ENCODE results near the gene ZEB2. TPM values are rescaled to one million over a fixed set of nuclear protein-coding genes. Genes with fewer than 3 reads are reported as not detected.
A peak's percentile ranks its signal among the peaks of the same experiment; 100 is the strongest.

ZEB2 gene
- total RNA-seq, 1 experiment from 2014 or later: 29.4 TPM

- Histone ChIP-seq H2AFZ (ENCODE audit: low read length) (peak overlapping the region; percentile 47; the same call in 1 of the 2 replicates), H3K9me3 (ENCODE audit: low read length) (no peaks in the 10 kb centered on the region), H3K4me1 (ENCODE audit: low read length) (peaks cover 27% of the 10 kb centered on the region), H3K4me2 (ENCODE audit: low read depth, low read length, poor library complexity, severe bottlenecking) (peak overlapping the region; percentile 49), H3K36me3 (ENCODE audit: insufficient read depth, low read length) (no peaks in the 10 kb centered on the region), H3K27me3 (ENCODE audit: low read length) (no peaks in the 10 kb centered on the region), H3K79me2 (ENCODE audit: low read length) (no peaks in the 10 kb centered on the region), H3K27ac (ENCODE audit: low read length) (no peak overlapping the region), H3K9ac (ENCODE audit: low read length) (no peak overlapping the region), H3K4me3 (ENCODE audit: low read length) (no peak overlapping the region), H4K20me1 (ENCODE audit: insufficient read depth, low read depth, low read length) (no peaks in the 10 kb centered on the region), H3K9me2 (replicated peaks; ENCODE audit: insufficient read depth, low read length) (no peaks in the 10 kb centered on the region)
- no peak for DNase-seq
Measured at GRCh38 chr2:144357623-144358373, 162.1 kb downstream of the ZEB2 start.

GRCh38 chr2:144356402-144356801 is 163.5 kb downstream of the ZEB2 start:
- no peak overlapping the region for H3K4me3 ChIP-seq (ENCODE audit: low read length)
- H3K36me3 ChIP-seq (ENCODE audit: insufficient read depth, low read length): no peaks in the 10 kb centered on the region
- H3K9me2 ChIP-seq (replicated peaks; ENCODE audit: insufficient read depth, low read length): no peaks in the 10 kb centered on the region
- H3K4me2 ChIP-seq (ENCODE audit: low read depth, low read length, poor library complexity, severe bottlenecking): no peak overlapping the region
- H3K79me2 ChIP-seq (ENCODE audit: low read length): no peaks in the 10 kb centered on the region
- peak overlapping the region; percentile 64 for H2AFZ ChIP-seq (ENCODE audit: low read length)
- H3K4me1 ChIP-seq (ENCODE audit: low read length): peaks cover 27% of the 10 kb centered on the region
- no peak for DNase-seq
- H3K9ac ChIP-seq (ENCODE audit: low read length): no peak overlapping the region
- no peak overlapping the region for H3K27ac ChIP-seq (ENCODE audit: low read length)
- no peaks in the 10 kb centered on the region for H3K27me3 ChIP-seq (ENCODE audit: low read length)
- H4K20me1 ChIP-seq (ENCODE audit: insufficient read depth, low read depth, low read length): no peaks in the 10 kb centered on the region
- H3K9me3 ChIP-seq (ENCODE audit: low read length): no peaks in the 10 kb centered on the region

- Histone ChIP-seq H3K27ac (ENCODE audit: low read length) (no peak overlapping the region), H4K20me1 (ENCODE audit: insufficient read depth, low read depth, low read length) (no peaks in the 10 kb centered on the region), H3K36me3 (ENCODE audit: insufficient read depth, low read length) (no peaks in the 10 kb centered on the region), H3K9ac (ENCODE audit: low read length) (no peak overlapping the region), H3K79me2 (ENCODE audit: low read length) (no peaks in the 10 kb centered on the region), H3K4me3 (ENCODE audit: low read length) (no peak overlapping the region), H3K4me2 (ENCODE audit: low read depth, low read length, poor library complexity, severe bottlenecking) (no peak overlapping the region), H3K9me3 (ENCODE audit: low read length) (no peaks in the 10 kb centered on the region), H3K27me3 (ENCODE audit: low read length) (no peaks in the 10 kb centered on the region), H2AFZ (ENCODE audit: low read length) (no peak overlapping the region), H3K9me2 (replicated peaks; ENCODE audit: insufficient read depth, low read length) (no peaks in the 10 kb centered on the region), H3K4me1 (ENCODE audit: low read length) (peaks cover 27% of the 10 kb centered on the region)
- no peak for DNase-seq
Measured at GRCh38 chr2:144354953-144355352, 165.0 kb downstream of the ZEB2 start.

GRCh38 chr2:144351687-144352086 is 168.2 kb downstream of the ZEB2 start:
- H4K20me1 ChIP-seq (ENCODE audit: insufficient read depth, low read depth, low read length): no peaks in the 10 kb centered on the region
- no peak for DNase-seq
- no peak overlapping the region for H2AFZ ChIP-seq (ENCODE audit: low read length)
- H3K4me2 ChIP-seq (ENCODE audit: low read depth, low read length, poor library complexity, severe bottlenecking): no peak overlapping the region
- H3K27me3 ChIP-seq (ENCODE audit: low read length): no peaks in the 10 kb centered on the region
- no peak overlapping the region for H3K4me3 ChIP-seq (ENCODE audit: low read length)
- H3K27ac ChIP-seq (ENCODE audit: low read length): no peak overlapping the region
- no peaks in the 10 kb centered on the region for H3K9me2 ChIP-seq (replicated peaks; ENCODE audit: insufficient read depth, low read length)
- no peaks in the 10 kb centered on the region for H3K9me3 ChIP-seq (ENCODE audit: low read length)
- H3K79me2 ChIP-seq (ENCODE audit: low read length): no peaks in the 10 kb centered on the region
- no peak overlapping the region for H3K9ac ChIP-seq (ENCODE audit: low read length)
- no peaks in the 10 kb centered on the region for H3K36me3 ChIP-seq (ENCODE audit: insufficient read depth, low read length)
- peaks cover 4% of the 10 kb centered on the region for H3K4me1 ChIP-seq (ENCODE audit: low read length)

- Histone ChIP-seq H3K79me2 (ENCODE audit: low read length) (no peaks in the 10 kb centered on the region), H2AFZ (ENCODE audit: low read length) (no peak overlapping the region; the same call in 1 of the 2 replicates), H3K4me2 (ENCODE audit: low read depth, low read length, poor library complexity, severe bottlenecking) (no peak overlapping the region)
Measured at GRCh38 chr2:144350151-144350802, 169.6 kb downstream of the ZEB2 start.

GRCh38 chr2:144349674-144350073 is 170.2 kb downstream of the ZEB2 start:
- no peak for DNase-seq
- Histone ChIP-seq H3K9me2 (replicated peaks; ENCODE audit: insufficient read depth, low read length) (no peaks in the 10 kb centered on the region), H3K36me3 (ENCODE audit: insufficient read depth, low read length) (no peaks in the 10 kb centered on the region), H2AFZ (ENCODE audit: low read length) (no peak overlapping the region), H3K9me3 (ENCODE audit: low read length) (no peaks in the 10 kb centered on the region), H3K4me3 (ENCODE audit: low read length) (no peak overlapping the region), H3K4me1 (ENCODE audit: low read length) (no peaks in the 10 kb centered on the region), H4K20me1 (ENCODE audit: insufficient read depth, low read depth, low read length) (no peaks in the 10 kb centered on the region), H3K9ac (ENCODE audit: low read length) (no peak overlapping the region), H3K4me2 (ENCODE audit: low read depth, low read length, poor library complexity, severe bottlenecking) (no peak overlapping the region), H3K27ac (ENCODE audit: low read length) (no peak overlapping the region), H3K79me2 (ENCODE audit: low read length) (no peaks in the 10 kb centered on the region), H3K27me3 (ENCODE audit: low read length) (no peaks in the 10 kb centered on the region)

More at GRCh38 chr2:144350151-144350802, 169.6 kb downstream of the ZEB2 start:
- Histone ChIP-seq H3K4me3 (ENCODE audit: low read length) (no peak overlapping the region), H3K27ac (ENCODE audit: low read length) (no peak overlapping the region), H3K9me2 (replicated peaks; ENCODE audit: insufficient read depth, low read length) (no peaks in the 10 kb centered on the region), H4K20me1 (ENCODE audit: insufficient read depth, low read depth, low read length) (no peaks in the 10 kb centered on the region), H3K36me3 (ENCODE audit: insufficient read depth, low read length) (no peaks in the 10 kb centered on the region), H3K9me3 (ENCODE audit: low read length) (no peaks in the 10 kb centered on the region), H3K4me1 (ENCODE audit: low read length) (no peaks in the 10 kb centered on the region), H3K27me3 (ENCODE audit: low read length) (no peaks in the 10 kb centered on the region), H3K9ac (ENCODE audit: low read length) (no peak overlapping the region)
- DNase-seq: no peak

GRCh38 chr2:144348846-144349245 is 171.1 kb downstream of the ZEB2 start:
- H3K9me2 ChIP-seq (replicated peaks; ENCODE audit: insufficient read depth, low read length): no peaks in the 10 kb centered on the region
- no peaks in the 10 kb centered on the region for H3K4me1 ChIP-seq (ENCODE audit: low read length)
- H3K4me3 ChIP-seq (ENCODE audit: low read length): no peak overlapping the region
- no peaks in the 10 kb centered on the region for H3K79me2 ChIP-seq (ENCODE audit: low read length)
- no peaks in the 10 kb centered on the region for H3K27me3 ChIP-seq (ENCODE audit: low read length)
- H3K36me3 ChIP-seq (ENCODE audit: insufficient read depth, low read length): no peaks in the 10 kb centered on the region
- H3K9ac ChIP-seq (ENCODE audit: low read length): no peak overlapping the region
- no peak overlapping the region for H3K27ac ChIP-seq (ENCODE audit: low read length)
- H2AFZ ChIP-seq (ENCODE audit: low read length): no peak overlapping the region
- H3K9me3 ChIP-seq (ENCODE audit: low read length): no peaks in the 10 kb centered on the region
- DNase-seq: no peak
- no peaks in the 10 kb centered on the region for H4K20me1 ChIP-seq (ENCODE audit: insufficient read depth, low read depth, low read length)
- no peak overlapping the region for H3K4me2 ChIP-seq (ENCODE audit: low read depth, low read length, poor library complexity, severe bottlenecking)

GRCh38 chr2:144346229-144346628 is 173.7 kb downstream of the ZEB2 start:
- no peaks in the 10 kb centered on the region for H3K9me2 ChIP-seq (replicated peaks; ENCODE audit: insufficient read depth, low read length)
- no peaks in the 10 kb centered on the region for H3K4me1 ChIP-seq (ENCODE audit: low read length)
- no peaks in the 10 kb centered on the region for H3K79me2 ChIP-seq (ENCODE audit: low read length)
- no peak overlapping the region for H3K4me2 ChIP-seq (ENCODE audit: low read depth, low read length, poor library complexity, severe bottlenecking)
- DNase-seq: no peak
- no peaks in the 10 kb centered on the region for H4K20me1 ChIP-seq (ENCODE audit: insufficient read depth, low read depth, low read length)
- H2AFZ ChIP-seq (ENCODE audit: low read length): no peak overlapping the region
- no peaks in the 10 kb centered on the region for H3K36me3 ChIP-seq (ENCODE audit: insufficient read depth, low read length)
- no peaks in the 10 kb centered on the region for H3K9me3 ChIP-seq (ENCODE audit: low read length)
- no peak overlapping the region for H3K4me3 ChIP-seq (ENCODE audit: low read length)
- H3K9ac ChIP-seq (ENCODE audit: low read length): no peak overlapping the region
- no peaks in the 10 kb centered on the region for H3K27me3 ChIP-seq (ENCODE audit: low read length)
- no peak overlapping the region for H3K27ac ChIP-seq (ENCODE audit: low read length)

All from Karpas-422 (cell line).